Stimulated activated CD8-positive, alpha-beta memory T cell treated with anti-CD3 and anti-CD28 coated beads, Interleukin-7, amount 100 ng/mL, for 1 hour (primary cell): ENCODE measurements around the gene ACBD7.

Experiments
- DNase-seq, 2 donors: peaks; one replicate each; pipeline ENCODE4 v3.0.0-alpha.2; 2020; ENCODE audit warnings: low read depth in 2 of 2

The ACBD7 gene

GRCh38 chr10:15088428-15089261 is at the start of gene ACBD7:
Gene ACBD7 (minus strand): TSS chr10:15088776. CDS start chr10:15088728, 48 bp downstream.
- peak; percentile 49 to 53 for DNase-seq

GRCh38 chr10:15137636-15138035 is 49.1 kb upstream of the ACBD7 start:
- DNase-seq, result no peak

GRCh38 chr10:15137036-15137359 is 48.4 kb upstream of the ACBD7 start:
- no peak for DNase-seq

GRCh38 chr10:15136129-15137035 is 47.8 kb upstream of the ACBD7 start:
- DNase-seq, result no peak

GRCh38 chr10:15131330-15131729 is 42.8 kb upstream of the ACBD7 start:
- DNase-seq, result no peak

DNA sequence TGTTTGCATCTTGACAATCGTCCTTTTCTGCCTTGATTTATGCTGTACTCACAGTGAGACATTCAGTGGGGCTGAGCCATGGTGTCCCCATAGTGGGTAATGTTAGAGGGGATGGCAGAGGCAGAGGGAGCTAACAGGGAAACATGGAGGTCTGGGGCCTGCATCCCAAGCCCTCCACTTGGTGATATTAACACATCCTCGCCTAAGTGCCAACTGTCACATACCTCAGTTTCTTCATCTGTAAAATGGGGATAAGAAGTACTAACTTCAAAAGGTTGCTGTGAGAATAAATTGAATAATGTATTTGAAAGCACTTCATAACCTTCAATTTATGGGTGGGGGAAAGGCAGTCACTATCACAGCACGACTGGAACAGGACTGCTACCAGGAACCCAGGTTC is 36.3 kb upstream of the ACBD7 start:
- DNase-seq, result no peak

DNA sequence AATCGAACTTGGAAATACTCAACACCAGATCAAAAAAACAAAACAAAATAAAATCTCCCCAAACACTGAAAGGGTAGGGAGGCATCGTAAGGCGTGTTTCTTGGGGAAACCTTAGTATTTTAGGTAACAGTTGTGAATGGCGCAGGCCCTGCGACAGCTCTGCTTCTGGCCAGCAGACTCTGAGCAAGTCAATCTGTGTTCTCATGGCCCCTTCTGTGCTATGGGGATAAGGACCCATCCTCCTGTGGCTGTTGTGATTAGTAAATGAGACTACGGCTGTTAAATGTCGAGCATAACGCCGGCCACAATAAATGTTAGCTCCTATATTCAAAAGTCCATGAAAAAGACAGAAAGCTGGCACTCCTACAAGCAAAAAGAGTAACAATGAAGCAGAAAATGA is 35.6 kb upstream of the ACBD7 start:
- no peak for DNase-seq

DNA sequence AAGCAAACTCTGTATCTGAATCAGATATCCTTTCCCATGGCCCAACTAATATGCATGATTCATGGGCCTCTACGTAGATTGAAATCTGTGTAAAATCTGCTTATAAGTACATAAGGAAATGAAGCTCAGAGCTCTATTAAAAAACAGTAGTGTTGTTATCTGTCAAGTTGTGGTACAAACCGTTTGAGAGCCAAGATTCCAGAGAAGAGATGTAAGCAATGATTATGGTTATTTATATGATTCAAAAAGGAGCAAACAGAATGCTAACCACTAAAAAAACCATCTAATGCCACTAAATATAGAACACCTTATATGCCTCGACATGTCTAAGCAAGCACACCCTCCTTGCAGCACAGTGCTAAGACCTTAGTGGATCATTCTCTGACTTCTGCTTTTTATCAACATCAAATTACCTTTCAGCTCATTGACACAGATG is 35.2 kb upstream of the ACBD7 start:
- DNase-seq, result no peak

DNA sequence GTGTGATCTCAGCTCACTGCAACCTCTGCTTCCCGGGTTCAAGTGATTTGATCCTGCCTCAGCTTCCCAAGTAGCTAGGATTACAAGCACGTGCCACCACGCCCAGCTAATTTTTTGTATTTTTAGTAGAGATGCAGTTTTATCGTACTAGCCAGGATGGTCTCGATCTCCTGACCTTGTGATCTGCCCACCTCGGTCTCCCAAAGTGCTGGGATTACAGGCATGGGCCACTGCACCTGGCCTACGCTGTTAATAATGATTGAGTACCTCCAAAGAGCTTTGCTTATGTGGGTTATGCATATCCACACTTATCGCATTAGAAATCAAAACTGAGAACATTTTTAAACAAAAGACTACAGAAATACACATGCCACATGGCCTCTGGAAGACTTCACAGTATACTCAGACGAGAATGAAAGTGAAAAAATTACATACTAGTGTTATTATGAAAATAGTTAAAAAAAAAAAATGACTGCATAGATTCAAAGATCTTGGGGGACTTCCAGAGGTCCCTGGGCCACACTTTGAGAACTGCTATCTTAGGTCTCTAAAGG is 34.0 kb upstream of the ACBD7 start:
- DNase-seq, result no peak

- no peak for DNase-seq
Observed at GRCh38 chr10:15121707-15122106, 33.1 kb upstream of the ACBD7 start.

DNA sequence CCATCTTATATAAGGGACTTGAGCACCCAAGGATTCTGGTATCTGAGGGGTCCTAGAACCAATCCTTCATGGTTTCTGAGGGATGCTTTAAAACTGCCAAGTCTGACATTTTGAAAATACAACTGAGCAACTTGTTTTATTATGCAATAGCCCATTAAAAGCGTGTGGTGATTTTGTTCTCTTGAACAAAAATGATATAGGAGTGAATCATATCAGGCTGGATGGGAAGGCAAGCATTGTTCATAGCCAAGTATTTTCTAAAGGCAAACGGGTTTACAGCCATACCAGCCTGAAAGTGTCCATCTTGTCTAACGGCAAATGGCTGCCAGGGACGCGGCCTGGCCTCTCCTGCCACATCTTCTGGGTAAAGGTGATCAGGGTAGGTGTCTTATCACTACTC is 31.9 kb upstream of the ACBD7 start:
- no peak for DNase-seq

DNA sequence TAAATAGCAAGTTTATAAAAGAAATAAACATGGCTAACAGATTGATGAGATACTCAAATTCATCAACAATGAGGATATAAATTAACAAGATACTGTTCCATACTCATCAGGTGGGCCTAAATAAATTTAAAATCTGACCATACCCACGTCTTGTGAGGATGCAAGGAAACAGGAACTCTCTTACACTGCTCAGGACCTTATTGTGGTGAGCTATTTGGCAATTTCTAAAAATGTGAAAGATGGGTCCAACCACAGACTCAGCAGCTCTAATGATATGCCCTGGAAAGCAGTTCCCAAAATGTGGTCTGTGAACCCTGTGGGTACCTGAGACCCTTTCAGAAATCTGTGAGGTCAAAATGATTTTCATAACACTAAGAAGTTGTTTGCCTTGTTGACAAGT is 30.0 kb upstream of the ACBD7 start:
- no peak for DNase-seq

GRCh38 chr10:15116225-15116624 is 27.6 kb upstream of the ACBD7 start:
- no peak for DNase-seq

- no peak for DNase-seq
Observed at GRCh38 chr10:15113766-15114165, 25.2 kb upstream of the ACBD7 start.

DNA sequence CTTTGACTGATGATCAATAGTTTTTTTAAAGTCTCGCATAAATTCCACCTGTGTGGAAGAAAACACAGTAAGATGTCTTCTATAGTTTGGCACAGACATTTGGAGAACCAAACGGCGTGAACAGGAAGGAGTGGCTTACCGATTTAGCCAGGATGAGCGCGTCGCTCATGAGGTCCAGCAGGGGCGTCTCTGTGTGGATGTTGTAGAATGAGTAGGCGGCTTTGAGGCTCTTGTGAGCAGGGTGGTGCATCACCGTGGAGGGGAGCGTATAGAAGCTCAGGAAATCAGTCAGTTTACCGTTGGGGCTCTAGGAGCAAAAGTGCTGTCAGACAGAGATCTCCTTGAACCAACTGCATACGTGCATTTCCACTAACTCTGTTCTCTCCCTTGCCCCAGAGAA is 24.1 kb upstream of the ACBD7 start:
- no peak for DNase-seq

DNA sequence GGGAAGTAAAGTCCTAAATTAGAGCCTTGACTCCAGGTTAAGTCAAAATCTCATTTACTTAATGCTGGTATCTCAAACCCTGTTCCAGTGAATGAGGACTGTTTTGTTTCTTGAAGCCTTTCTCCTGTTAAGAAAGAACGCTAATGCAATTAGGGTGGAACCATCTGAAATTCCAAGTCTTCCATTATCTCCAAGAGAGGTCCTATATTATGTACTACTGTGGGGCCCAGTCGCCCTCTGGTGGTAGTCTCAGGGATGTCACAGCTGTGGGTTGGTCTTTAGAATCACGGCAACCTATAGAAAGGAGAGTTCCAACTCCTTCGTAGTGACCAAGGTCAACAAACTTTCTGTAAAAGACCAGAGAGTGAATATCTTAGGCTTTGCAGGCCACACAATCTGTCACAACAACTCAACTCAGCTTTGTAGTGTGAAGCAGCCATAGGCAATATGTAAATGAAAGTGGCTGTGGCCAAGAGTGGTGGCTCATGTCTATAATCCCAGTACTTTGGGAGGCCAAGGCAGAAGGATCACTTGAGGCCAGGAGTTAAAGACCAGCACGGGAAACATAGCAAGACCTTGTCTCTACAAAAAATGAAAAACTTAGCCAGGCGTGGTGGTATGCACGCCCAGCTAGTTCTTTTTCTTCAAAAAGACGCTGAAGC is 17.9 kb upstream of the ACBD7 start:
- DNase-seq, result peak; percentile 51 to 56

GRCh38 chr10:15103513-15103912 is 14.9 kb upstream of the ACBD7 start:
- no peak for DNase-seq

- DNase-seq, result no peak
Observed at GRCh38 chr10:15099886-15100285, 11.3 kb upstream of the ACBD7 start.

DNA sequence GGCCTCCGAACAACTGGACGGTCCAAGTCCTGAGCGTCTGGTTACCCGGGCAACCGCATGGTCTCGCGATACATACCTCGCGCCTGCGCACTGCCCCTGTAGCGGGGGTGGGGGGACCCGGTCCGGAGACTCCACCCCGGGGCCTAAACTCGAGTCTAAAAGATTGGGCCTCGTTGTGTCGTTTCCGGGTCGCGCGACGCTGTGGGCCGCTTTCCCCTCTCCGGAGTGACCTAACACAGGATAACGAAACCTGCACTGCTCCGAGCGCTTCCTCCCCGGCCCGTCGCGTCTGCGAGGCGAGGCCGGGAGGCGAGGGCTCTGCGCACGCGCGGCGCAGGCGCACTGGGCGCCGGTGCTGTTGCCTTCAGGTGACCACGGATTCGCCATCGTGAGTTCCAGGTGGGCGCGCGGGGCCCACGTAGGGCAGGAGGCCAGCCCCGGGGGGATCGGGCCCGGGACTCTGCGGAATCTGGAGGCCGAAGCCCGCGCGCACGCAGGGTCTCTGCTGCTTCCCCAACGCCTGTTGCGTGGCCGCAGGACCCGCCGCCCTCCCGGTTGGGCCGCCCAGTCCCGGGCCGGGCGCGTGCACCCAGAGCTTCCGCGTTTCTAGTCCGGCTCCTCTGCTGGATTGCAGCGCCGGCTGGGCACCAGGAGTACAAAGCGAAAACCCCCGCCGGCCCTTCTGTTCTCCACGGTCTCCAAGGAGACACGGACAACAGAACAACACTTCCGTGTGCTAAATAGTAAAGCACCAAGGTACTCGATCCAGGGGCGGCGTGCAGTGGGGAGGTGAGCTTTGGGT is 8.6 kb upstream of the ACBD7 start, which contains the start of gene RPP38:
RPP38 (plus strand) TSS at position 345 of the 802 bp plus-strand sequence. CDS start 5,960 bp downstream, outside the sequence.
- peak; percentile 91 to 97 for DNase-seq

DNA sequence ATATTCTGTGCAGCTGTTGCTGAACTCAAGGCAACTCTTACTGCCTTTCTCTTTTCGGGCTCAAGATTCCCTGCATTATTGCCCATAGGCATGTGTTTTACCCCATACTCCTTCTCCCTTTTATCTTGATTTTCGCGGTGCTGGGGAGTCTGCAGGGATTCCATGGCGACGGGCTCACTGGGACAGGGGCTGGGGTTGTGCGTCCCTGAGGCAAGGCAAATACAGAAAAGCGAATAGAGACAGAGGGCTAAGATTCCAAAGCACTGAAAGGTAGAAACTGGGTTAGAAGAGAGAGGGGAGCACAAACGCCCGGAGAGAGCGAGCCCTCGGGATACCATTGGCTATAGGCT is 8.1 kb upstream of the ACBD7 start:
- DNase-seq, result no peak

DNA sequence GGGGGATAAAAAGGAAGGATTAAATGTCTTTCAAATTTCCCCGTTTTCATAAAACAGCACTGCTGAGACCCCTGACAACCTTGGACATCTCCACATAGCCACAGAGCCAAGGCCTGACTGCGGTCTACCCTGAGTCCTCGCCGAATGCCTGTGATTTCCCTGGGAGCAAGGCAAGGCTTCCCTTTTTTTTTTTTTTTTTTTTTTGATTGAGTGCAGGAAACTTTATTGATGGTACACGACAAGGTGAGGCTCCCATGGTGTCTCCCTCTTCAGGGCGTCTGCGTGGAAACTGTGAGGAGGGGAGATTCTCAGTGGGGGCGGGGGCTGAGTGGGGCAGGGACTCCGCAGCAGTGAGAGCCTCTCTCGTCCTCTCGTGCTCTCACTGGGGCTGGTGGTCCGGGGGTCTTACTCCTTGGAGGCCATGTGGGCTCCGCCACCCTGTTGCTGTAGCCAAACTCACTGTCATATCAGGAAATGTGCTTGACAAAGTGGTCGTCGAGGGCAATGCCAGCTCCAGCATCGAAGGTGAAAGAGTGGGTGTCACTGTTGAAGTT is 4.4 kb upstream of the ACBD7 start:
- DNase-seq, result no peak
